Heart left ventricle (tissue), 16 donors: ENCODE data around the gene FGF14. TPM values are rescaled to one million over a fixed set of nuclear protein-coding genes. Genes with fewer than 3 reads are reported as not detected.

ENCODE experiments used
- ATAC-seq, 4 donors: fragments of 200-7000 bp; cut with Tn5 transposase; one replicate each; pipeline ENCODE4 v1.9.1; 2020 to 2022; ENCODE audit warnings: moderate library complexity in 4 of 4, mild to moderate bottlenecking in 3 of 4, moderate number of reproducible peaks in 1 of 4
- DNase-seq, 5 donors: peaks; one replicate each; pipeline ENCODE4 v3.0.0-alpha.2; 2020
- H3K27ac ChIP-seq, 12 donors: fragments of 200-600 bp; sonication (generic) in 4 of 12; one replicate each; pipeline versions ENCODE4 v1.5.0 to v1.8.0; 2016 to 2022; ENCODE audit warnings: mild to moderate bottlenecking in 2 of 12
- H3K27me3 ChIP-seq, 9 donors: fragments of 200-600 bp; sonication (generic) in 2 of 9; one replicate each; pipeline versions ENCODE4 v1.5.1 to v1.8.0; 2016 to 2022; ENCODE audit warnings: mild to moderate bottlenecking in 3 of 9
- H3K36me3 ChIP-seq, 9 donors: fragments of 200-600 bp; sonication (generic) in 2 of 9; one replicate each; pipeline versions ENCODE4 v1.5.0 to v1.8.0; 2018 to 2022; ENCODE audit warnings: mild to moderate bottlenecking in 2 of 9
- H3K4me1 ChIP-seq, 12 donors: fragments of 200-600 bp; sonication (generic) in 4 of 12; one replicate each; pipeline versions ENCODE4 v1.5.0 to v1.8.0; 2016 to 2022; ENCODE audit warnings: mild to moderate bottlenecking in 3 of 12
- H3K4me3 ChIP-seq, 12 donors: fragments of 200-600 bp; sonication (generic) in 4 of 12; one replicate each; pipeline versions ENCODE4 v1.5.0 to v1.8.0; 2017 to 2022; ENCODE audit warnings: mild to moderate bottlenecking in 9 of 12, moderate library complexity in 4 of 12
- H3K9me3 ChIP-seq, 12 donors: fragments of 200-600 bp; sonication (generic) in 4 of 12; one replicate each; pipeline versions ENCODE4 v1.5.0 to v1.8.0; 2016 to 2022; ENCODE audit warnings: mild to moderate bottlenecking in 1 of 12
- CTCF ChIP-seq, 12 donors: fragments of 200-600 bp; sonication (generic) in 4 of 12; IDR thresholded peaks; one replicate each; pipeline versions ENCODE4 v1.5.0 to v1.8.0; 2018 to 2022; ENCODE audit warnings: antibody characterized with exemption in 12 of 12, mild to moderate bottlenecking in 5 of 12
- POLR2A ChIP-seq, 2 donors: fragments of 450-650 bp; IDR thresholded peaks; one replicate each; pipeline ENCODE4 v1.6.1; 2017; ENCODE audit warnings: antibody characterized with exemption in 2 of 2, mild to moderate bottlenecking in 2 of 2, moderate library complexity in 2 of 2
- WGBS, 4 donors: extraction: QIAGEN DNeasy Blood & Tissue Kit in 2 of 4; methylation state at CpG; one replicate each; pipeline versions ENCODE4 v1.1.5 to v1.1.7; 2013 to 2018; 5-methylcytosine and 5-hydroxymethylcytosine counted together
- intact Hi-C, 10 donors: fragments of 100-400 bp; cut with DNase I; formaldehyde crosslinking; loops; one replicate each; pipeline versions ENCODE4 v1.11.1 to v1.14.2; 2022
- microRNA-seq, 4 donors: library from miRNA; unstranded; fragments of <30 nt; microRNA quantifications; one replicate each; pipeline versions ENCODE4 to v1.2.0, GENCODE V29; 2017 to 2020
- polyA plus RNA-seq, 2 donors: library from polyadenylated mRNA; stranded (reverse); fragments of 200-250 nt; gene quantifications; one replicate each; pipeline ENCODE4 v1.2.3, GENCODE V29; 2013
- total RNA-seq, 9 donors: library from RNA; depleted of rRNA in 2 of 9; stranded (reverse); fragments of >200 nt in 2 of 9; fragmentation: NEBNext Ultra II Directional in 3 of 9; extraction: Animal tissue kit (Norgen Biotek cat#: 25700) in 3 of 9; gene quantifications; one replicate each; pipeline versions ENCODE4 v1.1.0 to v1.2.4, GENCODE V29; 2016 to 2023
- donor health status: ischemic (EF 13 %, LVEDD 7.1; RV severe dilation, severe dysfunction).
- donor health status: healthy with polysubstance abuse.
- donor health status: DM: no; HTN: yes; CAD: no.
- donor health status: DM: no; HTN: no; CAD: no.
- donor health status: ischemic (EF 25% LVEDD 6.9; RV normal size, moderate dysfunction).
- donor health status: ischemic (EF 25% LVEDD 5.7; RV mildly dilated, moderate dysfunction).
- donor health status: healthy.
- donor health status: DM: yes; HTN: yes; CAD: no.
- donor health status: ischemic (EF 35%, LVEDD 5.7; RV mildly dilated, moderate dysfunction).
- donor health status: nonischemic (EF 11% LVEDD 7.7; RV severe dilation, severe dysfunction).
- donor health status: DM: yes; HTN: yes; CAD: no.
- donor health status: PGD.
- donor health status: ischemic (EF 29% LVEDD 5.4; RV normal size, mild dysfunction).
- donor health status: nonischemic (EF 23%, LVEDD 6.1; RV moderate dilation, normal function).

FGF14 gene
- total and polyA plus RNA-seq, 11 donors, result 0.14 to 6.3 (median 3.9) TPM

DNA sequence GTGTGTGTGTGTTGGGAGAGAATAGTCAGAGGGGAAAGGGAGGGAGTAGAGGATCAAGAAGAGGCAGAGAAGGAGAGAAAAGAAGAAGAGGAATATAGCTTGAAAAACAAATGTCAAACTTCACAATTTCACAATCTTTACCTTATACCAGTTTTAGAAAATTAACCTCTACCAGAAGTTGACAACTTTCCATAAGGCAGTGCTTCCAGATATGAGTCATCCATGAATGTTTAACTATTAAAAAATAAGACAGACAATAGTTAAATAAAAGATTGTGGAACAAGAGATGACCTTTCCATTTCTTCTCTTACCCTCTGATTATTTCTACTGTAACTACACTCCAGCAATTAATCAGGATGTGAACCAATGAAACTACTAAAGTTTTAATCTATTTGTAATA is 720.0 kb downstream of the FGF14 start:
- DNase-seq (no peak), ATAC-seq (no peak)
- H3K27me3 ChIP-seq, result no peaks in the 10 kb centered on the region
- no peak overlapping the region for H3K4me3 ChIP-seq
- no peaks in the 10 kb centered on the region for H3K36me3 ChIP-seq
- TF ChIP-seq CTCF (IDR thresholded peaks at IDR 0.05) (no peak), POLR2A (IDR thresholded peaks at IDR 0.05) (no peak)
- H3K4me1 ChIP-seq, result no peaks in the 10 kb centered on the region
- intact Hi-C loops, result no loop called here
- H3K9me3 ChIP-seq, result no peaks in the 10 kb centered on the region
- no peak overlapping the region for H3K27ac ChIP-seq

- peaks cover 0 to 5% (median 0%) of the 10 kb centered on the region in 12 donors for H3K9me3 ChIP-seq
- H3K4me1 ChIP-seq, result no peaks in the 10 kb centered on the region
- H3K27ac ChIP-seq, result no peak overlapping the region
- 51 to 67% (median 58%) methylated on average over 4 of the region's 4 CpGs for WGBS, 4 donors
- intact Hi-C loops, result no loop called here
- DNase-seq (no peak), ATAC-seq (no peak)
- no peaks in the 10 kb centered on the region for H3K36me3 ChIP-seq
- no peak for TF ChIP-seq POLR2A (IDR thresholded peaks at IDR 0.05)
- no peak for TF ChIP-seq CTCF (IDR thresholded peaks at IDR 0.05)
- no peak overlapping the region for H3K4me3 ChIP-seq
- no peaks in the 10 kb centered on the region for H3K27me3 ChIP-seq
Observed at GRCh38 chr13:101673360-101674105, 728.3 kb downstream of the FGF14 start.

GRCh38 chr13:101661839-101662238 is 740.0 kb downstream of the FGF14 start:
- no peak for ATAC-seq
- intact Hi-C loops, result no loop called here
- no peak for DNase-seq

More at GRCh38 chr13:101661839-101662238, 740.0 kb downstream of the FGF14 start:
- no peak for TF ChIP-seq POLR2A (IDR thresholded peaks at IDR 0.05)
- no peak for TF ChIP-seq CTCF (IDR thresholded peaks at IDR 0.05)
- Histone ChIP-seq H3K4me1 (no peaks in the 10 kb centered on the region), H3K27me3 (no peaks in the 10 kb centered on the region), H3K27ac (no peak overlapping the region), H3K9me3 (peaks cover 0 to 3% (median 0%) of the 10 kb centered on the region in 12 donors), H3K4me3 (no peak overlapping the region), H3K36me3 (no peaks in the 10 kb centered on the region)
- 39 to 75% (median 59%) methylated on average over 4 of the region's 4 CpGs for WGBS, 4 donors

Small RNA genes lying within 50 kb of the gene (microRNA-seq; reads per million reads assigned to microRNA genes)
- gene MIR2681 (0 to 3.3 (median 1.1) reads per million in 4 donors), gene MIR4705 (0 to 3.0 (median 1.8) reads per million in 4 donors)

Other genes starting within 250 kb of the FGF14 start
- 10 to 100 TPM; 26.0 to 37.9 (median 32.4) TPM for gene TPP2, start 194.9 kb upstream of the FGF14 start, total RNA-seq
- 10 to 100 TPM; 13.0 to 24.1 TPM for gene TPP2, start 194.9 kb upstream of the FGF14 start, polyA plus RNA-seq